ENCODE measurements around the gene DNLZ. TPM values are rescaled to one million over a fixed set of nuclear protein-coding genes. Genes with fewer than 3 reads are reported as not detected.

The DNLZ gene
- total and polyA plus RNA-seq, 4 donors, result 12.4 to 18.1 (median 14.9) TPM

DNA sequence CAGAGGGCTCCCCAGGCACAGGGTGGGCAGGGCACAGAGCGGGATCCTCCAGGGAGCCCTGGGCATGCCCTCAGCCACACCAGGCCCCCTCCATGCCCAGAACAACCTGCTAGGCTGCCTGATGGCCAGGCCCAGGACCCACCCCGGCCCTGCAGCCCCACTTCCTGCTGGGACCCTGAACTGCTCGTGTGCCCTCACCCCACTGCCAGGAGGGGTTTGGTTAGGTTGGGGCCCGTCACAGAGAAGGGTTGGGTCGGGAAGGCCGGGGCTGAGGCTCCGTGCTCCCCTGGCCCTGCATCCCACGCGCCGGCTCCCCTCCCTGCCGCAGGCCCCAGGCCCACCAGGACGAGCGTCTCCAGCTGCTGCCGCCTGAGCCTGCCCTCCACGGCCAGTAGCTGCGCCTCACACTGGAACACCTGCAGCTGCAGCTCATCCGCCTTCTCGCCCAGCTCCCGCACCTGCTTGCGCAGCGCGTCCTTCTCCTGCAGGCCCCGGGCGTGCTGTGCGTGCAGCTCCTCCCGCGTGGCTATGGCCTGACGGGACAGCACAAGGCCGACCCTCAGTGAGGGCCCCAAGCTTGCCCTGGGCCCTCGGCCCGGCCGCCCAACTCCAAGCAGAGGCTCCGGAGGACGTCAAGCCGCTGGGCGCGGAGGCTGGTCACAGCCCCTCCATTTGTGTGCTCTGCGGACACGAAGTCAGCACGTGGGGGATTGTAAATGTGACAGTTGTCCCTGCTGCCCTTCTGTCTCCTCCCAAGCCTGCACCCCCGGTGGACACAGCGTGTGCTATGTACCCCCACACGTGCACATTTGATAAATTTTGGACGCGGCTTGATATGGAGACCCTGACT is 4.0 kb upstream of the DNLZ start:
- Histone ChIP-seq H3K27me3 (ENCODE audit: control insufficient read depth in 1 of 2, insufficient read depth in 2 of 2, low read length in 1 of 2) (no peaks in the 10 kb centered on the region), H3K4me3 (ENCODE audit: low read length in 2 of 2) (no peak overlapping the region), H3K27ac (ENCODE audit: low read depth in 1 of 2, low read length in 2 of 2) (no peak overlapping the region), H3K4me1 (ENCODE audit: control insufficient read depth in 1 of 2, insufficient read depth in 2 of 2, low read length in 2 of 2) (no peaks in the 10 kb centered on the region), H3K9me3 (ENCODE audit: control insufficient read depth, low read length) (no peaks in the 10 kb centered on the region), H3K36me3 (ENCODE audit: control insufficient read depth in 1 of 2, insufficient read depth in 2 of 2, low read length in 1 of 2) (no peaks in the 10 kb centered on the region)
- DNase-seq (no peak), ATAC-seq (ENCODE audit: low FRiP score) (no peak)
- intact Hi-C loops (cut with DNase I), result no loop called here
- WGBS, 2 donors, result 87 to 88% methylated on average over 43 to 45 of the region's 45 CpGs

- 86 to 89% methylated on average over 9 of the region's 9 CpGs for WGBS, 2 donors
- DNase-seq (no peak), ATAC-seq (ENCODE audit: low FRiP score) (no peak)
- H3K9me3 ChIP-seq (ENCODE audit: control insufficient read depth, low read length), result no peaks in the 10 kb centered on the region
- H3K36me3 ChIP-seq (ENCODE audit: control insufficient read depth in 1 of 2, insufficient read depth in 2 of 2, low read length in 1 of 2), result no peaks in the 10 kb centered on the region
- no peaks in the 10 kb centered on the region for H3K27me3 ChIP-seq (ENCODE audit: control insufficient read depth in 1 of 2, insufficient read depth in 2 of 2, low read length in 1 of 2)
- intact Hi-C loops (cut with DNase I), result no loop called here
- no peaks in the 10 kb centered on the region for H3K4me1 ChIP-seq (ENCODE audit: control insufficient read depth in 1 of 2, insufficient read depth in 2 of 2, low read length in 2 of 2)
- H3K27ac ChIP-seq (ENCODE audit: low read depth in 1 of 2, low read length in 2 of 2), result no peak overlapping the region
- no peak overlapping the region for H3K4me3 ChIP-seq (ENCODE audit: low read length in 2 of 2)
These were observed 3.3 kb upstream of the DNLZ start for GRCh38 chr9:136366826-136367225.

DNA sequence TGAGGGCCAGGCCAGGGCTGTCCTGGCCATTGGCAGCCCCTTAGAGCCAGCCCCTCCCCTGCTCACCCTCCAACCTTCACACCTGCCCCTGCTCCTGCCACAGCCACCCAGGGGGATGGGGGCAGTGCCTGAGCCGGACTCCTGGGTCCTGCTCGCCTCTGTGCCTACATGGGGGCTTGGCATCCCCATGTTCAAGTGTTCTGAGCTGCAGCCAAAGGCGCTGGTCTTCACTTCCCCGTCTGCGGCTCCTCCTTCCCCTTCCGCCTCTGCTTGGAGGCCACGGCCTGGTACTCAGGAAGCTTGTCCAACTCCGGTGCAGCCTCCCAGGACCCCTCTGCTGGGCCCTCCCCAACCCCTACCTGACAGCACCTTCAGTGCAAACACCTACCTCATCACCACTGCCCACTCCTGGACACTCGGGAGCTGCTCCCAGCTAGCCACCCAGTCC is 2.3 kb upstream of the DNLZ start:
- no peaks in the 10 kb centered on the region for H3K36me3 ChIP-seq (ENCODE audit: control insufficient read depth in 1 of 2, insufficient read depth in 2 of 2, low read length in 1 of 2)
- no peaks in the 10 kb centered on the region for H3K4me1 ChIP-seq (ENCODE audit: control insufficient read depth in 1 of 2, insufficient read depth in 2 of 2, low read length in 2 of 2)
- no peak for ATAC-seq (ENCODE audit: low FRiP score)
- H3K27ac ChIP-seq (ENCODE audit: low read depth in 1 of 2, low read length in 2 of 2), result no peak overlapping the region
- 75 to 85% methylated on average over 9 of the region's 9 CpGs for WGBS, 2 donors
- no peaks in the 10 kb centered on the region for H3K27me3 ChIP-seq (ENCODE audit: control insufficient read depth in 1 of 2, insufficient read depth in 2 of 2, low read length in 1 of 2)
- H3K9me3 ChIP-seq (ENCODE audit: control insufficient read depth, low read length), result no peaks in the 10 kb centered on the region
- H3K4me3 ChIP-seq (ENCODE audit: low read length in 2 of 2), result no peak overlapping the region
- intact Hi-C loops (cut with DNase I), result no loop called here
- no peak for DNase-seq

DNA sequence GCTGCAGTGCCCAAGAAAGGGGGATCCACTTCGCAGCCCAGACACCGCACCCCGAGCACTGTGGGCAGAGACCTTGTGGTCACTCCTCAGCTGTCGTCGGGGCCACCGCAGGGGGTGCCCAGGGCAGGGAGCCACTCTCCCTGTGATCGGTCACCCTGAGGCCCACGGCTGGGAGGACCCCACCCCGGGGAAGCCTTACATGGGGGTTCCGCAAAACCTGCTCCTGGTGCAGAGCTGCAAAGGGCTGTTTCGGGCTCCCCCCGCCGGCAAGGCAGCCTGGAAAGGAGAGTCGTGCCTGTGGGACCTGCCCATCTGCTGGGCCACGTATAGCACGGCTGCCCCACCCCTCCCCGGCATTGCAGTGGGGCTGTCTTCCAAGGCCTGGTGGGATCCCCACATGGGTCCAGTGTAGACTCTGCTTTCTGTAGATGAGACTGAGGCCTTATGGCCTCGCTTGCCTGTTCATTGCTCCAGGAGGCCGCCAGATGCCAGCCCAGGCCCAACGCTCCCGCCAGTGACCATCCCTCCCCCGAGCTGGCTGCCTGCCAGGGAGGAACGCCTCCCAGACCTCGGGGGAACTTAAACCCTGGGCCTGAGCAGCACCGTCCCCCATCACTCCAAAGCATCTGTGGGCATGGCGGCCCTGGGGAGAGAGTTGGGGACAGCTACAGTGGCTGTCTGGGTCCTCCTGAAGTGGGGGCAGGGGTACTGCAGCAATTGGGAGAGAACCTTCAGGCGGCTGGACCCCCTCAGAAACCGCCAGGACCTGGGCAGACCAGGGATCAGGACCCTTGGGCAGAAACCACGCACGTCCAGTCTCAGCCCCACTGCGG is 1.6 kb upstream of the DNLZ start:
- Histone ChIP-seq H3K27ac (ENCODE audit: low read depth in 1 of 2, low read length in 2 of 2) (no peak overlapping the region), H3K4me1 (ENCODE audit: control insufficient read depth in 1 of 2, insufficient read depth in 2 of 2, low read length in 2 of 2) (no peaks in the 10 kb centered on the region), H3K36me3 (ENCODE audit: control insufficient read depth in 1 of 2, insufficient read depth in 2 of 2, low read length in 1 of 2) (no peaks in the 10 kb centered on the region), H3K9me3 (ENCODE audit: control insufficient read depth, low read length) (no peaks in the 10 kb centered on the region), H3K4me3 (ENCODE audit: low read length in 2 of 2) (no peak overlapping the region), H3K27me3 (ENCODE audit: control insufficient read depth in 1 of 2, insufficient read depth in 2 of 2, low read length in 1 of 2) (no peaks in the 10 kb centered on the region)
- 73 to 75% methylated on average over 31 of the region's 31 CpGs for WGBS, 2 donors
- DNase-seq, result no peak
- intact Hi-C loops (cut with DNase I), result loop anchor here in 1 of 2 donors (5.0 kb wide), 2 partner anchors 38 to 53 kb away; partner anchors contain the start of gene GPSM1
- no peak for ATAC-seq (ENCODE audit: low FRiP score)

DNA sequence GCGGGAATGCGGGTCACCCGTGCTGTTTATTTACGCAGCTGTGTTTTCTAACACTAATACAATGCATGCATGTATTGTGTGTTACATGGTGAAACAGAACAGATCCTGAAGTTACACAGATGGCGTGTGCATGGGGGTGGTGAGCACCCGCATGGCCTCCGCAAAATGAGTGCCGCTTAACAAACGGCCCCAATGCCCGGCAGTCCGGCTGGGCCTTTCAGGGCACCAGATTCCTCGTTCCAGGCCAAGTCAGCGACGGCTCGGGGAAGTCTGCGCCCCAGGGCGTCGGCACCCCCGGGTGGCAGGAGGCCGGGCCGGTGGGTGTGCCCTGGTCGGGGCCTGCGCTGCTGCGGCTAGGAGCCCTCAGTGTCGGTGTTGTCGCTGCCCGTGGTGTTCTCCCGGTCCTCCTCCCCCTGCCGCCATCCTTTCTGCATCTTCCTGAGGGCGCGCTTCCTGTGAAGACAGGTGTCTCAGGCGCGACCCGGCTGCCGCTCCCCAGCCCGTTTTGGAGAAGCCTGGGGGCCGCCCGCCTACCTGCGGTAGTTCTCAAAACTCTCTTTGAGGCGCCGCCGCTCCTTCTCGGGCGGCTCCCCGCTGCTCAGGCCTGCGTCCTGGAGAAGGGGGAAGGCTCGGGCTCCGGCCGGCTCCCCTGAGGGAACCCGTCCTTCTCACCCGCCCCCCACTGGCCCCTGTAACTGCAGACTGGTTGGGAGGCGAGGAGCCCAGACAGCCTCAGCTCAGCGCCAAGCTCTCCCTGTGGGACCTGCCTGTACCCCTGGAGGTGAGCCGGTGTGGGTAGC is 605 bp upstream of the DNLZ start:
- no peaks in the 10 kb centered on the region for H3K4me1 ChIP-seq (ENCODE audit: control insufficient read depth in 1 of 2, insufficient read depth in 2 of 2, low read length in 2 of 2)
- H3K36me3 ChIP-seq (ENCODE audit: control insufficient read depth in 1 of 2, insufficient read depth in 2 of 2, low read length in 1 of 2), result no peaks in the 10 kb centered on the region
- H3K4me3 ChIP-seq (ENCODE audit: low read length in 2 of 2), result no peak overlapping the region
- no peaks in the 10 kb centered on the region for H3K27me3 ChIP-seq (ENCODE audit: control insufficient read depth in 1 of 2, insufficient read depth in 2 of 2, low read length in 1 of 2)
- intact Hi-C loops (cut with DNase I), result loop anchor here in 1 of 2 donors (1.0 to 5.0 kb wide), 3 partner anchors 18 to 52 kb away; partner anchors contain the start of gene GPSM1
- ATAC-seq (ENCODE audit: low FRiP score) (no peak), DNase-seq (no peak)
- H3K9me3 ChIP-seq (ENCODE audit: control insufficient read depth, low read length), result no peaks in the 10 kb centered on the region
- WGBS, 2 donors, result 29 to 30% methylated on average over 52 to 54 of the region's 54 CpGs
- H3K27ac ChIP-seq (ENCODE audit: low read depth in 1 of 2, low read length in 2 of 2), result no peak overlapping the region

DNA sequence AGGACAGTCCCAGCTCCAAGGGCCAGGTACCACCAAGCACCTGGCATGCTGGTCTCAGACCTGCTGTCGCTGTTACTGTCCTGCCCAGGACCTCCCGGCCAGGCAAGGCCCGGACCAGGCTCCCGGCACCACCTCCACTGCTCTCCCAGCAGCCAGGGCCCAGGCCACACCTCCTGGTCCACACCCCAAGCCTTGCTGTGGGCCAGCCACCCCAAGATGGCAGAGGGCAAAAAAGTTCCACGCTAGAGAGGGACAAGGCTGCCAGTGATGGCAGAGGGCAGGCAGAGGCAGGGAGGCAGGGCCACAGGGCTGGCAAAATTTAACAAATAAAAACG is 1.1 kb downstream of the DNLZ start:
- H3K4me1 ChIP-seq (ENCODE audit: control insufficient read depth in 1 of 2, insufficient read depth in 2 of 2, low read length in 2 of 2), result no peaks in the 10 kb centered on the region
- H3K27ac ChIP-seq (ENCODE audit: low read depth in 1 of 2, low read length in 2 of 2), result no peak overlapping the region
- intact Hi-C loops (cut with DNase I), result loop anchor here in 1 of 2 donors (5.0 kb wide), 2 partner anchors 35 to 50 kb away; partner anchors contain the start of gene GPSM1
- ATAC-seq (ENCODE audit: low FRiP score) (no peak), DNase-seq (no peak)
- H3K27me3 ChIP-seq (ENCODE audit: control insufficient read depth in 1 of 2, insufficient read depth in 2 of 2, low read length in 1 of 2), result no peaks in the 10 kb centered on the region
- 86 to 87% methylated on average over 6 of the region's 6 CpGs for WGBS, 2 donors
- H3K9me3 ChIP-seq (ENCODE audit: control insufficient read depth, low read length), result no peaks in the 10 kb centered on the region
- no peaks in the 10 kb centered on the region for H3K36me3 ChIP-seq (ENCODE audit: control insufficient read depth in 1 of 2, insufficient read depth in 2 of 2, low read length in 1 of 2)
- no peak overlapping the region for H3K4me3 ChIP-seq (ENCODE audit: low read length in 2 of 2)

GRCh38 chr9:136361754-136362449 is 1.6 kb downstream of the DNLZ start:
- H3K36me3 ChIP-seq (ENCODE audit: control insufficient read depth in 1 of 2, insufficient read depth in 2 of 2, low read length in 1 of 2), result no peaks in the 10 kb centered on the region
- no peaks in the 10 kb centered on the region for H3K4me1 ChIP-seq (ENCODE audit: control insufficient read depth in 1 of 2, insufficient read depth in 2 of 2, low read length in 2 of 2)
- H3K4me3 ChIP-seq (ENCODE audit: low read length in 2 of 2), result no peak overlapping the region
- intact Hi-C loops (cut with DNase I), result loop anchor here in 1 of 2 donors (5.0 kb wide), 2 partner anchors 35 to 50 kb away; partner anchors contain the start of gene GPSM1
- H3K27ac ChIP-seq (ENCODE audit: low read depth in 1 of 2, low read length in 2 of 2), result no peak overlapping the region
- WGBS, 2 donors, result 76 to 79% methylated on average over 26 of the region's 26 CpGs
- H3K27me3 ChIP-seq (ENCODE audit: control insufficient read depth in 1 of 2, insufficient read depth in 2 of 2, low read length in 1 of 2), result no peaks in the 10 kb centered on the region
- ATAC-seq (ENCODE audit: low FRiP score) (no peak), DNase-seq (no peak)
- no peaks in the 10 kb centered on the region for H3K9me3 ChIP-seq (ENCODE audit: control insufficient read depth, low read length)

All from aorta (tissue), 5 donors.